SK-N-SH (cell line): ENCODE results near the gene FAM9C.

Source experiments
- MXI1 ChIP-seq: IDR thresholded peaks from 2 replicates; pipeline ENCODE4 v1.6.1; 2012; ENCODE audit warnings: mild to moderate bottlenecking, low read depth, low read length, improper control_type of control experiment
- ZBTB33 ChIP-seq: IDR thresholded peaks from 2 replicates; pipeline ENCODE4 v1.4.0; 2012; ENCODE audit warnings: low read depth, borderline replicate concordance
- TF ChIP-seq, protein P1 (sequence below): fragments of 200-600 bp; sonication (generic); IDR thresholded peaks from 2 replicates; pipeline ENCODE4 v1.6.1; 2017; ENCODE audit warnings: antibody characterized with exemption, mild to moderate bottlenecking, moderate library complexity

DNA sequence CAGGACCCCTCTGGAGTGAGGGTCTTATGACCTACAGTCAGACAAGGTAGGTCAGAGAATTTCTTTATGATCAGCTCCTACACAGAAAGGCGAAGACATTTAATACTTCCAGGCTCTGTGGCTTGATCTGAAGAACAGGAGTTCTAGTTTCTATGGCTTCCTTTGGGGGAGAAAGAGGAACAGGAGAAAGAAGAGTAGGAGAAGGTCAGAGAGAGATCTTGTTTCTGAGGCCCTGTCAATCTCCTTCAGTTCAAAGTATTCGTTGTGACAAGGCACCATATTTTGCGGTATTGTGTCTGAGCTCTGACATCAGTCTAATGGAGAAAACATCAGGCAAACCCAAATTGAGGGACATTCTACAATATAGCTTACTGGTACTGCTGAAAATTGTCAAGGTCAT lies 52.8 kb downstream of the FAM9C start:
- TF ChIP-seq, protein P1, sequence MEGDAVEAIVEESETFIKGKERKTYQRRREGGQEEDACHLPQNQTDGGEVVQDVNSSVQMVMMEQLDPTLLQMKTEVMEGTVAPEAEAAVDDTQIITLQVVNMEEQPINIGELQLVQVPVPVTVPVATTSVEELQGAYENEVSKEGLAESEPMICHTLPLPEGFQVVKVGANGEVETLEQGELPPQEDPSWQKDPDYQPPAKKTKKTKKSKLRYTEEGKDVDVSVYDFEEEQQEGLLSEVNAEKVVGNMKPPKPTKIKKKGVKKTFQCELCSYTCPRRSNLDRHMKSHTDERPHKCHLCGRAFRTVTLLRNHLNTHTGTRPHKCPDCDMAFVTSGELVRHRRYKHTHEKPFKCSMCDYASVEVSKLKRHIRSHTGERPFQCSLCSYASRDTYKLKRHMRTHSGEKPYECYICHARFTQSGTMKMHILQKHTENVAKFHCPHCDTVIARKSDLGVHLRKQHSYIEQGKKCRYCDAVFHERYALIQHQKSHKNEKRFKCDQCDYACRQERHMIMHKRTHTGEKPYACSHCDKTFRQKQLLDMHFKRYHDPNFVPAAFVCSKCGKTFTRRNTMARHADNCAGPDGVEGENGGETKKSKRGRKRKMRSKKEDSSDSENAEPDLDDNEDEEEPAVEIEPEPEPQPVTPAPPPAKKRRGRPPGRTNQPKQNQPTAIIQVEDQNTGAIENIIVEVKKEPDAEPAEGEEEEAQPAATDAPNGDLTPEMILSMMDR, result no peak
- TF ChIP-seq ZBTB33 (no peak), MXI1 (no peak)
